ENCODE measurements around the gene IFITM1. TPM values are rescaled to one million over a fixed set of nuclear protein-coding genes. Genes with fewer than 3 reads are reported as not detected.

IFITM1 gene
- polyA plus RNA-seq, 3 donors, result 26.0 to 49.5 (median 36.3) TPM

GRCh38 chr11:326842-327580 is 13.2 kb downstream of the IFITM1 start:
- WGBS (ENCODE audit: insufficient coverage), result 3% methylated on average over 8 of the region's 19 CpGs
- intact Hi-C loops (cut with micrococcal nuclease), result no loop called here
- H3K27ac Mint-ChIP-seq, result peak overlapping the region; percentile 94 to 98 (median 97)

GRCh38 chr11:327581-327923 is 13.7 kb downstream of the IFITM1 start:
- peak overlapping the region; percentile 90 for H2AFZ ChIP-seq (ENCODE audit: insufficient read depth, low read depth, low read length, poor library complexity, severe bottlenecking)
- TF ChIP-seq CTCF (IDR thresholded peaks at IDR 0.05), result no peak
- H3K4me1 Mint-ChIP-seq, result peaks cover 50% of the 10 kb centered on the region
- H3K9me3 ChIP-seq (replicated peaks in 1 of 2; ENCODE audit: control insufficient read depth in 1 of 2, insufficient read depth in 1 of 2, low read length in 2 of 2), result peaks cover 7 to 14% of the 10 kb centered on the region in 2 donors
- H3K27ac Mint-ChIP-seq, result peak overlapping the region; percentile 92 to 98 (median 97)
- peak overlapping the region; percentile 90 to 96 for H3K27ac ChIP-seq (ENCODE audit: low read depth in 1 of 2, low read length in 2 of 2)
- peaks cover 2 to 3% of the 10 kb centered on the region in 2 donors for H3K36me3 Mint-ChIP-seq
- H3K4me2 ChIP-seq (replicated peaks; ENCODE audit: extremely low read depth, low read length, poor library complexity, severe bottlenecking), result peak overlapping the region; percentile 65
- no peaks in the 10 kb centered on the region for H3K79me2 ChIP-seq (ENCODE audit: insufficient read depth, low read length)
- WGBS (ENCODE audit: insufficient coverage), result no CpG with 5 or more reads among the region's 3 CpGs
- peak overlapping the region; percentile 50 to 75 for H3K4me3 Mint-ChIP-seq
- H3K27me3 Mint-ChIP-seq (ENCODE audit: low read depth in 3 of 3), result peaks cover 6 to 11% (median 9%) of the 10 kb centered on the region in 3 donors
- no peaks in the 10 kb centered on the region for H3K36me3 ChIP-seq (replicated peaks in 1 of 2; ENCODE audit: control insufficient read depth in 1 of 2, insufficient read depth in 2 of 2, low read length in 2 of 2)
- peaks cover 14 to 18% (median 16%) of the 10 kb centered on the region in 7 donors for H3K9me3 Mint-ChIP-seq
- DNase-seq, result no peak
- intact Hi-C loops (cut with micrococcal nuclease), result no loop called here
- H3K4me3 ChIP-seq (replicated peaks in 1 of 3; ENCODE audit: low read depth in 2 of 3, low read length in 3 of 3), result peak overlapping the region in 1 of 3 experiments; percentile 58
- peak overlapping the region; percentile 60 for H3K9ac ChIP-seq (ENCODE audit: insufficient read depth, low read length, poor library complexity, severe bottlenecking)
- peaks cover 28 to 49% of the 10 kb centered on the region in 2 donors for H3K4me1 ChIP-seq (ENCODE audit: control insufficient read depth in 1 of 2, insufficient read depth in 2 of 2, low read length in 2 of 2)
- H4K20me1 ChIP-seq (ENCODE audit: insufficient read depth, low read length), result no peaks in the 10 kb centered on the region
- no peaks in the 10 kb centered on the region for H3K27me3 ChIP-seq (ENCODE audit: control insufficient read depth in 2 of 2, insufficient read depth in 2 of 2, low read length in 2 of 2)

More at GRCh38 chr11:326842-327580, 13.2 kb downstream of the IFITM1 start:
- Mint-ChIP-seq H3K36me3 (peaks cover 2 to 3% of the 10 kb centered on the region in 2 donors), H3K4me3 (peak overlapping the region; percentile 70 to 81), H3K27me3 (ENCODE audit: low read depth in 3 of 3) (peaks cover 3 to 11% (median 8%) of the 10 kb centered on the region in 3 donors), H3K4me1 (peaks cover 50% of the 10 kb centered on the region), H3K9me3 (peaks cover 9 to 13% (median 11%) of the 10 kb centered on the region in 7 donors)
- peak overlapping the region in 2 of 3 experiments; percentile 9 to 58 for H3K4me3 ChIP-seq (replicated peaks in 1 of 3; ENCODE audit: low read depth in 2 of 3, low read length in 3 of 3)
- H3K4me1 ChIP-seq (ENCODE audit: control insufficient read depth in 1 of 2, insufficient read depth in 2 of 2, low read length in 2 of 2), result peaks cover 28 to 49% of the 10 kb centered on the region in 2 donors
- H3K9ac ChIP-seq (ENCODE audit: insufficient read depth, low read length, poor library complexity, severe bottlenecking), result peak overlapping the region; percentile 60
- TF ChIP-seq CTCF (IDR thresholded peaks at IDR 0.05), result no peak
- H4K20me1 ChIP-seq (ENCODE audit: insufficient read depth, low read length), result no peaks in the 10 kb centered on the region
- H3K27me3 ChIP-seq (ENCODE audit: control insufficient read depth in 2 of 2, insufficient read depth in 2 of 2, low read length in 2 of 2), result no peaks in the 10 kb centered on the region
- no peaks in the 10 kb centered on the region for H3K36me3 ChIP-seq (replicated peaks in 1 of 2; ENCODE audit: control insufficient read depth in 1 of 2, insufficient read depth in 2 of 2, low read length in 2 of 2)
- H3K4me2 ChIP-seq (replicated peaks; ENCODE audit: extremely low read depth, low read length, poor library complexity, severe bottlenecking), result peak overlapping the region; percentile 65
- DNase-seq, result peak; percentile 87 to 94 (median 91)
- peak overlapping the region; percentile 90 to 96 for H3K27ac ChIP-seq (ENCODE audit: low read depth in 1 of 2, low read length in 2 of 2)
- H3K9me3 ChIP-seq (replicated peaks in 1 of 2; ENCODE audit: control insufficient read depth in 1 of 2, insufficient read depth in 1 of 2, low read length in 2 of 2), result peaks cover 7 to 12% of the 10 kb centered on the region in 2 donors
- no peaks in the 10 kb centered on the region for H3K79me2 ChIP-seq (ENCODE audit: insufficient read depth, low read length)
- H2AFZ ChIP-seq (ENCODE audit: insufficient read depth, low read depth, low read length, poor library complexity, severe bottlenecking), result peak overlapping the region; percentile 90
